HepG2 (cell line): ENCODE data around the gene TMEM240. TPM values are rescaled to one million over a fixed set of nuclear protein-coding genes. Genes with fewer than 3 reads are reported as not detected.

Source experiments
- ATAC-seq: fragments of 200-7000 bp; cut with Tn5 transposase; 3 replicates; pipeline ENCODE4 v1.9.1; 2020; ENCODE audit warnings: mild to moderate bottlenecking, moderate library complexity
- BruUV-seq: library from RNA; stranded (reverse); fragments of 400-500 nt; replicated peaks from 2 replicates; lab custom pipeline; 2021; lab: Mats Ljungman, UMichigan
- CTCF ChIA-PET: fragments of 300-600 bp; formaldehyde crosslinking; extraction: SDS; loops from one replicate; lab custom pipeline; 2021; ENCODE audit warnings: low total read pairs, inconsistent platforms, low intra/inter-chr PET ratio; lab: Yijun Ruan, JAX
- POLR2A ChIA-PET: fragments of 350-600 bp; sonication (Branson Sonifier 250); formaldehyde crosslinking; loops from one replicate; lab custom pipeline; 2020; ENCODE audit warnings: antibody characterized with exemption, inconsistent platforms; lab: Yijun Ruan, JAX
- DNase-seq: peaks from one replicate; pipeline ENCODE4 v3.0.0-alpha.2; 2015; ENCODE audit warnings: low spot score
- FAIRE-seq: peaks from 3 replicates; lab custom pipeline; 2011; peaks lifted over from hg19 to GRCh38; lab: Jason Lieb, UNC
- H2AFZ ChIP-seq: one replicate; pipeline ENCODE4 v1.6.1; 2011; ENCODE audit warnings: low read length, inconsistent platforms
- H3K27ac ChIP-seq: fragments of 300-600 bp; 3 replicates; pipeline ENCODE4 v1.8.0; 2011; ENCODE audit warnings: mixed run types, mild to moderate bottlenecking, mixed read lengths, low read length, inconsistent platforms; ENCODE audit not compliant: insufficient read depth; ENCODE audit errors: extremely low read length
- H3K27me3 ChIP-seq, 2 experiments: fragments of 200-600 bp in 1 of 2; 2 replicates in 1 of 2; 3 replicates in 1 of 2; pipeline versions ENCODE4 v1.6.0 to v1.8.0; 2011; ENCODE audit warnings: low read length in 2 of 2, mild to moderate bottlenecking in 2 of 2, moderate library complexity in 2 of 2, inconsistent platforms in 1 of 2; ENCODE audit not compliant: insufficient read depth in 2 of 2, control insufficient read depth in 1 of 2
- H3K36me3 ChIP-seq, 2 experiments: fragments of 200-600 bp in 1 of 2; replicated peaks in 1 of 2; 2 replicates in 1 of 2; 3 replicates in 1 of 2; pipeline versions ENCODE4 v1.5.1 to v1.8.0; 2011; ENCODE audit warnings: low read length in 2 of 2, inconsistent platforms in 1 of 2; ENCODE audit not compliant: insufficient read depth in 2 of 2, control insufficient read depth in 1 of 2
- H3K4me1 ChIP-seq: 2 replicates; pipeline ENCODE4 v1.5.1; 2012; ENCODE audit warnings: low read length, inconsistent platforms; ENCODE audit not compliant: insufficient read depth
- H3K4me2 ChIP-seq: 2 replicates; pipeline ENCODE4 v1.6.0; 2011; ENCODE audit warnings: low read depth, low read length, inconsistent platforms
- H3K4me3 ChIP-seq, 3 experiments: fragments of 200-600 bp in 1 of 3; sonication (generic), shearing (Covaris generic) in 1 of 3; replicated peaks in 1 of 3; 2 replicates each; pipeline ENCODE4 v1.5.1; 2011 to 2016; ENCODE audit warnings: low read length in 3 of 3, inconsistent platforms in 2 of 3, low read depth in 2 of 3, mild to moderate bottlenecking in 2 of 3, control low read depth in 1 of 3, mixed read lengths in 1 of 3; ENCODE audit not compliant: insufficient read depth in 1 of 3
- H3K79me2 ChIP-seq: one replicate; pipeline ENCODE4 v1.6.1; 2011; ENCODE audit warnings: low read length, inconsistent platforms; ENCODE audit not compliant: insufficient read depth
- H3K9ac ChIP-seq: 2 replicates; pipeline ENCODE4 v1.6.0; 2011; ENCODE audit warnings: mild to moderate bottlenecking, low read depth, low read length, inconsistent platforms; ENCODE audit not compliant: insufficient read depth
- H3K9me3 ChIP-seq: 2 replicates; pipeline ENCODE4 v1.5.1; 2012; ENCODE audit warnings: mild to moderate bottlenecking, low read length
- H4K20me1 ChIP-seq: 2 replicates; pipeline ENCODE4 v1.6.0; 2011; ENCODE audit warnings: inconsistent platforms, mild to moderate bottlenecking, low read length, moderate library complexity; ENCODE audit not compliant: insufficient read depth
- GLMP ChIP-seq: sonication (generic); formaldehyde crosslinking; IDR thresholded peaks from 2 replicates; pipeline ENCODE4 v1.9.0; 2021; ENCODE audit warnings: missing genetic modification reagents, mild to moderate bottlenecking, borderline replicate concordance
- GMEB1 ChIP-seq: sonication (generic); formaldehyde crosslinking; IDR thresholded peaks from 2 replicates; pipeline ENCODE4 v1.5.1; 2020; ENCODE audit warnings: missing genetic modification reagents, mild to moderate bottlenecking, borderline replicate concordance
- MTA3 ChIP-seq: sonication (generic); formaldehyde crosslinking; IDR thresholded peaks from 2 replicates; pipeline ENCODE4 v1.4.0; 2020; ENCODE audit warnings: missing genetic modification reagents
- NFIB ChIP-seq: sonication (generic); formaldehyde crosslinking; IDR thresholded peaks from 2 replicates; pipeline ENCODE4 v1.9.0; 2021; ENCODE audit warnings: missing genetic modification reagents, mild to moderate bottlenecking, borderline replicate concordance
- SRF ChIP-seq: IDR thresholded peaks from 2 replicates; pipeline ENCODE4 v1.6.1; 2011; ENCODE audit warnings: mild to moderate bottlenecking, low read depth, low read length, moderate library complexity
- TFE3 ChIP-seq: IDR thresholded peaks from 2 replicates; pipeline ENCODE4 v1.6.1; 2016
- ZNF333 ChIP-seq: sonication (generic); formaldehyde crosslinking; IDR thresholded peaks from 2 replicates; pipeline ENCODE4 v1.4.0; 2020; ENCODE audit warnings: mild to moderate bottlenecking, missing genetic modification reagents, borderline replicate concordance
- WGBS: methylation state at CpG from one replicate; pipeline ENCODE4 v1.1.6; 2017; ENCODE audit warnings: low lambda C conversion rate; 5-methylcytosine and 5-hydroxymethylcytosine counted together
- in situ Hi-C: cut with HindIII; loops from 2 replicates; pipeline ENCODE4 v1.10.0; 2017; ENCODE audit warnings: low pct_unique_long_range_greater_than_20kb; ENCODE audit not compliant: extremely low pct_ligation_motif_present
- intact Hi-C: fragments of 100-400 bp; cut with micrococcal nuclease; formaldehyde crosslinking; loops from one replicate; pipeline ENCODE4 v1.10.0; 2022; ENCODE audit not compliant: unreplicated experiment
- polyA plus RNA-seq, 8 experiments: library from polyadenylated mRNA; depleted of rRNA in 3 of 8; stranded (reverse) in 7 of 8; unstranded in 1 of 8; fragments of >200 nt; fragmentation: Illumina TruSeq in 4 of 8; extraction: Trizol in 4 of 8; gene quantifications; 2 replicates each; pipeline versions ENCODE4 v1.2.1 to v1.2.3, GENCODE V29; 2011 to 2016; ENCODE audit warnings: low read depth in 4 of 8, missing spikeins in 1 of 8, mixed read lengths in 1 of 8; ENCODE audit not compliant: insufficient read depth in 1 of 8
- total RNA-seq, 5 experiments: library from RNA; depleted of rRNA; stranded (reverse); fragments of >200 nt; fragmentation: Illumina TruSeq; extraction: Trizol; gene quantifications; 2 replicates each; pipeline ENCODE4 v1.2.3, GENCODE V29; 2016; ENCODE audit warnings: low read depth in 1 of 5
- TF ChIP-seq, protein P1 (sequence below): sonication (generic); formaldehyde crosslinking; IDR thresholded peaks from 2 replicates; pipeline ENCODE4 v1.8.0; 2022; ENCODE audit warnings: missing genetic modification reagents, mild to moderate bottlenecking, moderate library complexity, borderline replicate concordance

TMEM240 gene
- total and polyA plus RNA-seq, 2 of the 13 experiments (the other 11 are each of a cell fraction or from before 2014, with no cell fraction given) = 0.17 TPM; not detected in 1

GRCh38 chr1:1569341-1569740 lies 28.9 kb upstream of the TMEM240 start:
- H3K4me3 ChIP-seq = no peak overlapping the region
- POLR2A ChIA-PET = interaction anchor here (1.1 kb wide), 1 partner anchor 19 kb away, joined by 3 read pairs; no protein-coding TSS in a partner anchor
- no peak overlapping the region for H3K27ac ChIP-seq
- H3K36me3 ChIP-seq = peaks cover 15 to 33% of the 10 kb centered on the region in 2 experiments
- TF ChIP-seq GLMP (CRISPR knock-in tag) (no peak), MTA3 (CRISPR knock-in tag) (no peak), TFE3 (CRISPR knock-in tag) (no peak), ZNF333 (CRISPR knock-in tag) (no peak), NFIB (CRISPR knock-in tag) (no peak), GMEB1 (no peak), SRF (no peak)
- TF ChIP-seq, protein P1, sequence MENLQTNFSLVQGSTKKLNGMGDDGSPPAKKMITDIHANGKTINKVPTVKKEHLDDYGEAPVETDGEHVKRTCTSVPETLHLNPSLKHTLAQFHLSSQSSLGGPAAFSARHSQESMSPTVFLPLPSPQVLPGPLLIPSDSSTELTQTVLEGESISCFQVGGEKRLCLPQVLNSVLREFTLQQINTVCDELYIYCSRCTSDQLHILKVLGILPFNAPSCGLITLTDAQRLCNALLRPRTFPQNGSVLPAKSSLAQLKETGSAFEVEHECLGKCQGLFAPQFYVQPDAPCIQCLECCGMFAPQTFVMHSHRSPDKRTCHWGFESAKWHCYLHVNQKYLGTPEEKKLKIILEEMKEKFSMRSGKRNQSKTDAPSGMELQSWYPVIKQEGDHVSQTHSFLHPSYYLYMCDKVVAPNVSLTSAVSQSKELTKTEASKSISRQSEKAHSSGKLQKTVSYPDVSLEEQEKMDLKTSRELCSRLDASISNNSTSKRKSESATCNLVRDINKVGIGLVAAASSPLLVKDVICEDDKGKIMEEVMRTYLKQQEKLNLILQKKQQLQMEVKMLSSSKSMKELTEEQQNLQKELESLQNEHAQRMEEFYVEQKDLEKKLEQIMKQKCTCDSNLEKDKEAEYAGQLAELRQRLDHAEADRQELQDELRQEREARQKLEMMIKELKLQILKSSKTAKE = no peak
- H2AFZ ChIP-seq = no peak overlapping the region
- in situ Hi-C loops = no loop called here
- no peak for ATAC-seq
- WGBS = 100% methylated on average over 5 of the region's 7 CpGs
- peaks cover 84% of the 10 kb centered on the region for H3K79me2 ChIP-seq
- no peak overlapping the region; the same call in 1 of the 2 replicates for H3K4me2 ChIP-seq
- peaks cover 0 to 2% of the 10 kb centered on the region in 2 experiments; a peak in 1 of 5 replicates for H3K27me3 ChIP-seq
- DNase-seq = no peak
- H3K9me3 ChIP-seq = no peaks in the 10 kb centered on the region
- FAIRE-seq = no peak
- intact Hi-C loops = no loop called here
- H4K20me1 ChIP-seq = peaks cover 32% of the 10 kb centered on the region
- 0 out of 2 replicates have a peak overlapping the region, but pooled peaks have one; percentile 23 for H3K9ac ChIP-seq
- H3K4me1 ChIP-seq = peaks cover 21% of the 10 kb centered on the region
- no TSS peak for BruUV-seq
- CTCF ChIA-PET = no interaction called here
